Left renal pelvis (tissue), 4 donors: ENCODE results near the gene YBX1. TPM values are rescaled to one million over a fixed set of nuclear protein-coding genes. Genes with fewer than 3 reads are reported as not detected.

Source experiments
- DNase-seq, 4 donors: peaks; one replicate each; pipeline ENCODE4 v3.0.0-alpha.2; 2013; ENCODE audit warnings: low read depth in 4 of 4, low spot score in 3 of 4
- polyA plus RNA-seq, 4 donors: library from polyadenylated mRNA; unstranded; fragments of 120-200 nt; gene quantifications; one replicate each; pipeline ENCODE4 v1.2.1, GENCODE V29; 2013; ENCODE audit not compliant: insufficient read length in 4 of 4

YBX1 gene
- polyA plus RNA-seq, 4 donors: 471 to 693 (median 629) TPM

- DNase-seq: no peak
Measured at GRCh38 chr1:42733415-42734200, 51.4 kb downstream of the YBX1 start.

GRCh38 chr1:42734201-42735035 lies 52.2 kb downstream of the YBX1 start:
- no peak for DNase-seq

GRCh38 chr1:42735056-42735455 lies 52.8 kb downstream of the YBX1 start:
- no peak for DNase-seq

- no peak for DNase-seq
Measured at GRCh38 chr1:42735477-42736105, 53.4 kb downstream of the YBX1 start.

- no peak for DNase-seq
Measured at GRCh38 chr1:42736152-42736551, 53.9 kb downstream of the YBX1 start.

GRCh38 chr1:42736571-42737200 lies 54.5 kb downstream of the YBX1 start:
- no peak for DNase-seq

GRCh38 chr1:42737257-42737656 lies 55.0 kb downstream of the YBX1 start:
- no peak for DNase-seq

- DNase-seq: no peak
Measured at GRCh38 chr1:42737986-42738677, 55.9 kb downstream of the YBX1 start.

GRCh38 chr1:42738678-42739226 lies 56.5 kb downstream of the YBX1 start:
- DNase-seq: no peak

GRCh38 chr1:42739753-42740700 lies 57.8 kb downstream of the YBX1 start, which contains the start of gene CLDN19:
TSS of gene CLDN19 (minus strand) at chr1:42740236. CDS start at chr1:42740063, 173 bp downstream.
- peak in 2 of 4 donors; percentile 48 to 59 for DNase-seq

- DNase-seq: no peak
Measured at GRCh38 chr1:42740851-42741580, 58.8 kb downstream of the YBX1 start.

- no peak for DNase-seq
Measured at GRCh38 chr1:42741706-42742105, 59.5 kb downstream of the YBX1 start.

- no peak for DNase-seq
Measured at GRCh38 chr1:42742141-42742540, 59.9 kb downstream of the YBX1 start.

- DNase-seq: no peak
Measured at GRCh38 chr1:42742617-42743316, 60.5 kb downstream of the YBX1 start.

- DNase-seq: no peak
Measured at GRCh38 chr1:42743317-42744147, 61.3 kb downstream of the YBX1 start.

- DNase-seq: no peak
Measured at GRCh38 chr1:42744148-42744413, 61.9 kb downstream of the YBX1 start.

GRCh38 chr1:42745851-42746250 lies 63.6 kb downstream of the YBX1 start:
- DNase-seq: no peak
